ENCODE data around the gene TRDN.

DNA sequence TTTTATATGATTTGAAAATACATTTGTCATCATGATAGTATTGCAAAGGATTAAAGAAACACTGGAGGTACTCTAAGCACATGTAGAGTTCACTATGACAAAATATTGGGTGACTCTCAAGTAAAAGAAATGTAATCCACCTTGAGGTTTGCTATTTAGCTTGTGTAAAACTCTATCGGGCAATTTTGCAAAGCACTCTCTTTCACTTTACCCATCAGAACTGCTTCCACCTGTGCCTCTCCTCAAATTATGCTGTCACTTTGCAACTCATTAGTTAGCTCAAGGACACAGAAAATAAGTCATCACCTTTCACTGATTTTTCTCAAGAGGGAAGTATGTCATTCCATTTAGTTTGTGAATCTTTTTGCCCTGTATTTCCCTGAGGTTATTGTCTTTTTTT, 14.0 kb downstream of the TRDN start:
- TF ChIP-seq POLR2AphosphoS5 (IDR thresholded peaks at IDR 0.05; ENCODE audit: borderline replicate concordance, low read depth, low read length) (no peak), EZH2 (IDR thresholded peaks at IDR 0.05) (no peak), FOXP2 (optimal IDR thresholded peaks at IDR 0.05; ENCODE audit: control extremely low read depth, extremely low read length, insufficient read depth) (no peak)

Data from SK-N-MC (cell line).